Spleen (tissue), 7 donors: ENCODE results near the gene CXADR.

Experiments used
- POLR2A ChIP-seq, 3 donors: fragments of 450-650 bp; IDR thresholded peaks; one replicate each; pipeline ENCODE4 v1.5.1; 2017; ENCODE audit warnings: antibody characterized with exemption in 3 of 3, mild to moderate bottlenecking in 1 of 3
- POLR2AphosphoS5 ChIP-seq, 3 donors: sonication (generic); formaldehyde crosslinking; IDR thresholded peaks; one replicate each; pipeline ENCODE4 v1.5.1; 2017; ENCODE audit warnings: antibody characterized with exemption in 3 of 3
- TF ChIP-seq, protein P1 (sequence below), 11 experiments: fragments of 200-600 bp in 7 of 11; fragments of 450-650 bp in 4 of 11; sonication (generic) in 4 of 11; IDR thresholded peaks in 8 of 11; conservative IDR thresholded peaks in 3 of 11; 1 replicate in 7 of 11; 2 replicates in 4 of 11; pipeline versions ENCODE4 v1.4.0 to v1.8.0; 2016 to 2021; ENCODE audit warnings: antibody characterized with exemption in 11 of 11, inconsistent platforms in 4 of 11, mild to moderate bottlenecking in 1 of 11
- donor health status: DM: no; HTN: no; CAD: no; lungs with moderate emphysema.
- donor health status: DM: no; HTN: no; CAD: no.
- donor health status: DM: no; HTN: no; CAD: no.

- TF ChIP-seq, protein P1, sequence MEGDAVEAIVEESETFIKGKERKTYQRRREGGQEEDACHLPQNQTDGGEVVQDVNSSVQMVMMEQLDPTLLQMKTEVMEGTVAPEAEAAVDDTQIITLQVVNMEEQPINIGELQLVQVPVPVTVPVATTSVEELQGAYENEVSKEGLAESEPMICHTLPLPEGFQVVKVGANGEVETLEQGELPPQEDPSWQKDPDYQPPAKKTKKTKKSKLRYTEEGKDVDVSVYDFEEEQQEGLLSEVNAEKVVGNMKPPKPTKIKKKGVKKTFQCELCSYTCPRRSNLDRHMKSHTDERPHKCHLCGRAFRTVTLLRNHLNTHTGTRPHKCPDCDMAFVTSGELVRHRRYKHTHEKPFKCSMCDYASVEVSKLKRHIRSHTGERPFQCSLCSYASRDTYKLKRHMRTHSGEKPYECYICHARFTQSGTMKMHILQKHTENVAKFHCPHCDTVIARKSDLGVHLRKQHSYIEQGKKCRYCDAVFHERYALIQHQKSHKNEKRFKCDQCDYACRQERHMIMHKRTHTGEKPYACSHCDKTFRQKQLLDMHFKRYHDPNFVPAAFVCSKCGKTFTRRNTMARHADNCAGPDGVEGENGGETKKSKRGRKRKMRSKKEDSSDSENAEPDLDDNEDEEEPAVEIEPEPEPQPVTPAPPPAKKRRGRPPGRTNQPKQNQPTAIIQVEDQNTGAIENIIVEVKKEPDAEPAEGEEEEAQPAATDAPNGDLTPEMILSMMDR (IDR thresholded peaks at IDR 0.05 in 8 of 11, conservative IDR thresholded peaks at IDR 0.05 in 3 of 11) = no peak
- TF ChIP-seq POLR2A (IDR thresholded peaks at IDR 0.05) = no peak
- TF ChIP-seq POLR2AphosphoS5 (IDR thresholded peaks at IDR 0.05) = no peak
Observed at GRCh38 chr21:17519965-17520609, 7.2 kb downstream of the CXADR start.
